GM18520 (cell line): Measurements from ENCODE around the gene CRYGC.

Experiments
- ATAC-seq: cut with Tn5 transposase; IDR thresholded peaks from one replicate; pipeline ENCODE4 v1.9.1; 2021; ENCODE audit not compliant: unreplicated experiment

The CRYGC gene

GRCh38 chr2:208097313-208097712 is 32.3 kb downstream of the CRYGC start:
- no peak for ATAC-seq

DNA sequence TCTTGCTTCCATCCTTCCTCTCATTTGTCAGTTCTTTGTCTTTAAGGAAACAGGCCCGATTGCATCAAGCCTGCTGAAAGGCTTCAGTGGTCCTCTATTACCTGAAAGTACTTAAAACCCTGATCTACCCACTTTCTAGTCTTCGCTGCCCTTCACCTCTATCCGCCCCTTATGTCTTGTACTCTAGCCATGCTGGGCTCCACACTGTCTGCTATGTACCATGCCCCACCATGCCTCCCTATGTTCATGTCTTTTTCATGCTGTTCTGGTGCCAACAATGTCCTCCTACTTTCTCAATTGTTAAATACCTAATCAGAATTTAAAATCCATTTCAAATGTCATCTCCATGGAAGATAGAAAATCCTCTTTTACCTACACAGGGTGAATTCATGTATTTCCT is 33.5 kb downstream of the CRYGC start:
- ATAC-seq, result no peak

DNA sequence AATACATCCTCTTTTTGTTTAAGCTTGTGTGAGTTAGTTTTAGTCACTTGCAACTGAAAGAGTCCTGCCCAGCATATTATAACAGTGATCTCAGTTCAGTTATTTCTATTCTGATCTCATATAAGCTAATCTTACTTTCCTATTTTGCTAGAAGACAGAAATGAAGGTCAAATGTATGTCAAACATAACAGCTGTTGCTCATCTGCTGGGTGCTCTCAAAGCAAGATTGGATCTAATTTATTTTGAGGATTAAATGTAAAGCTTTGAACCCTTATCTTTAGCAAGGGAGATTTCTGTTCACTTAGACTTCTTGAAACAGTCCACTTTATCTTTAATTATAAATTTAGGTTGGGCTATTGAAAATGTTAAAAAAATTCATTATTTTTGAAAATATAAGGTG is 36.5 kb downstream of the CRYGC start:
- no peak for ATAC-seq

- no peak for ATAC-seq
Observed at GRCh38 chr2:208092093-208092832, 37.4 kb downstream of the CRYGC start.

DNA sequence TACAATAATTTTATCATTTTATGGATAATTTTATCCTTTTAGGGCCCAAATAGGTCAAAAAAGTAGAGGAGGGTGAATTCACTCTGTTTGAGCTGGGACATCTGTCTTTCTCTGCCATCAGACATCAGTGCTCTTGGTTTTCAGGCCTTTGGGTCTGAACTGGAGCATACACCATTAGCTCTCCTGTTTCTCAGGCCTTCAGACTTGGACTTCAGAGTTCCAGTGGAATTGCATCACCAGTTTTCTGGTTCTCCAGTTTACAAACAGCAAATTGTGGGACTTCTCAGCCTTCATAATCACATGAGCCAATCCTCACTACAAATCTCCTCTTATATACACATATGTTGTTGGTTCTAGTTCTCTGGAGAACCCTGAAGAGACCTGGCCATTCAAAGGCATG is 39.2 kb downstream of the CRYGC start:
- ATAC-seq, result no peak

DNA sequence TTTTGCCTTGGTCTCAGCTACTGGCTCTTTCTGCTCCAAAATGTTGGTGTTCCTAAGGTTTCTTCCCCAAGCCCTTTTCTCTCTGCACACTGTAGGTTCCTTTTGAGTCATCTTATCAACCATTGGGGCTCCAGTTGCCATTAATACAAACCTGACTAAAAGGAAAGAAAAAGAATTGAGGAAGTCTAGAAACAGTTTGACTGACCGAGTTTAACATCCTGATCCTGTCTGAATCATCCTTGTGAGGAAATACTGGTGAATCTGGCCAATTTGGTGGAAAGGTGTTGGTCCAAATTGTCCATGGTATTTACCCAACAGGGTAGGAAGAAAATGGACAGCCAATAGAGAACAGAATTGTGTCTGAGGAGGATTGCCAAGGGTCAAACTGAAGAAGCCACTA is 43.6 kb downstream of the CRYGC start:
- ATAC-seq, result no peak

- no peak for ATAC-seq
Observed at GRCh38 chr2:208083807-208084206, 45.8 kb downstream of the CRYGC start.
